ENCODE data around the gene CAPN12. TPM values are rescaled to one million over a fixed set of nuclear protein-coding genes. Genes with fewer than 3 reads are reported as not detected.

CAPN12 gene
- polyA plus RNA-seq, 1 donor (not counting 4 experiments of a cell fraction or from before 2014, with no cell fraction given): 5.6 TPM

- FAIRE-seq (no peak), DNase-seq (ENCODE audit: low read depth, low spot score) (no peak)
- peaks cover 4% of the 10 kb centered on the region for H4K20me1 ChIP-seq (ENCODE audit: control insufficient read depth, extremely low read depth, insufficient read depth, low read length)
- H3K4me1 ChIP-seq (ENCODE audit: control insufficient read depth, extremely low read depth, insufficient read depth, low read length): peaks cover 8% of the 10 kb centered on the region
- H3K4me2 ChIP-seq (ENCODE audit: control insufficient read depth, extremely low read depth, insufficient read depth, low read depth, low read length): no peak overlapping the region
- no peak for TF ChIP-seq CTCF (optimal IDR thresholded peaks at IDR 0.05 in 1 of 3, IDR thresholded peaks at IDR 0.05 in 1 of 3, conservative IDR thresholded peaks at IDR 0.05 in 1 of 3; ENCODE audit: extremely low read depth in 1 of 3, insufficient read depth in 2 of 3, low read length in 3 of 3)
- no peak overlapping the region for H2AFZ ChIP-seq (ENCODE audit: control insufficient read depth, low read length)
- H3K27ac ChIP-seq (ENCODE audit: control insufficient read depth, insufficient read depth, low read length): no peak overlapping the region
- H3K9me3 ChIP-seq (ENCODE audit: control insufficient read depth, low read depth, low read length): no peaks in the 10 kb centered on the region
- peaks cover 35% of the 10 kb centered on the region for H3K79me2 ChIP-seq (ENCODE audit: control insufficient read depth, insufficient read depth, low read length)
- H3K9me1 ChIP-seq (ENCODE audit: control insufficient read depth, extremely low read depth, insufficient read depth, low read length): peaks cover 3% of the 10 kb centered on the region
- H3K27me3 ChIP-seq (ENCODE audit: control insufficient read depth, extremely low read depth, insufficient read depth, low read length): no peaks in the 10 kb centered on the region
- no peak overlapping the region for H3K4me3 ChIP-seq (ENCODE audit: control insufficient read depth in 2 of 3, extremely low read depth in 1 of 3, insufficient read depth in 2 of 3, low read depth in 1 of 3, low read length in 3 of 3)
- dilution Hi-C loops (cut with MboI; ENCODE audit: extremely low pct_ligation_motif_present, low sequenced_read_pairs): no loop called here
- H3K9ac ChIP-seq (ENCODE audit: control insufficient read depth, extremely low read depth, insufficient read depth, low read length): no peak overlapping the region
- H3K36me3 ChIP-seq (ENCODE audit: control insufficient read depth in 2 of 2, extremely low read depth in 1 of 2, insufficient read depth in 2 of 2, low read length in 2 of 2): peaks cover 74 to 77% of the 10 kb centered on the region in 2 experiments
Measured at GRCh38 chr19:38719761-38720558, 24.3 kb downstream of the CAPN12 start.

GRCh38 chr19:38718747-38719543 is 25.3 kb downstream of the CAPN12 start:
- Histone ChIP-seq H3K9ac (ENCODE audit: control insufficient read depth, extremely low read depth, insufficient read depth, low read length) (no peak overlapping the region), H2AFZ (ENCODE audit: control insufficient read depth, low read length) (no peak overlapping the region), H3K27ac (ENCODE audit: control insufficient read depth, insufficient read depth, low read length) (no peak overlapping the region), H3K36me3 (ENCODE audit: control insufficient read depth in 2 of 2, extremely low read depth in 1 of 2, insufficient read depth in 2 of 2, low read length in 2 of 2) (peaks cover 74 to 79% of the 10 kb centered on the region in 2 experiments), H3K9me3 (ENCODE audit: control insufficient read depth, low read depth, low read length) (no peaks in the 10 kb centered on the region), H3K4me3 (ENCODE audit: control insufficient read depth in 2 of 3, extremely low read depth in 1 of 3, insufficient read depth in 2 of 3, low read depth in 1 of 3, low read length in 3 of 3) (no peak overlapping the region), H3K4me1 (ENCODE audit: control insufficient read depth, extremely low read depth, insufficient read depth, low read length) (peaks cover 8% of the 10 kb centered on the region), H4K20me1 (ENCODE audit: control insufficient read depth, extremely low read depth, insufficient read depth, low read length) (peaks cover 4% of the 10 kb centered on the region), H3K79me2 (ENCODE audit: control insufficient read depth, insufficient read depth, low read length) (peaks cover 44% of the 10 kb centered on the region), H3K9me1 (ENCODE audit: control insufficient read depth, extremely low read depth, insufficient read depth, low read length) (peaks cover 3% of the 10 kb centered on the region), H3K4me2 (ENCODE audit: control insufficient read depth, extremely low read depth, insufficient read depth, low read depth, low read length) (no peak overlapping the region), H3K27me3 (ENCODE audit: control insufficient read depth, extremely low read depth, insufficient read depth, low read length) (no peaks in the 10 kb centered on the region)
- DNase-seq (ENCODE audit: low read depth, low spot score) (no peak), FAIRE-seq (no peak)
- no peak for TF ChIP-seq EZH2 (IDR thresholded peaks at IDR 0.05; ENCODE audit: low read length)
- peak; percentile 34 to 60 (median 48) for TF ChIP-seq CTCF (optimal IDR thresholded peaks at IDR 0.05 in 1 of 3, IDR thresholded peaks at IDR 0.05 in 1 of 3, conservative IDR thresholded peaks at IDR 0.05 in 1 of 3; ENCODE audit: extremely low read depth in 1 of 3, insufficient read depth in 2 of 3, low read length in 3 of 3)
- dilution Hi-C loops (cut with MboI; ENCODE audit: extremely low pct_ligation_motif_present, low sequenced_read_pairs): no loop called here
